Right lobe of liver (tissue), 6 donors: ENCODE results near the gene DYNLL1. TPM values are rescaled to one million over a fixed set of nuclear protein-coding genes. Genes with fewer than 3 reads are reported as not detected.

Experiments
- ATAC-seq, 4 donors: fragments of 200-7000 bp; cut with Tn5 transposase; one replicate each; pipeline ENCODE4 v1.9.1; 2020; ENCODE audit warnings: mild to moderate bottlenecking in 4 of 4, moderate library complexity in 4 of 4
- DNase-seq, 3 donors: peaks; one replicate each; pipeline ENCODE4 v3.0.0-alpha.2; 2020
- H3K27ac ChIP-seq, 3 donors: fragments of 200-600 bp; one replicate each; pipeline ENCODE4 v1.8.0; 2022
- H3K27me3 ChIP-seq, 2 donors: fragments of 200-600 bp; one replicate each; pipeline ENCODE4 v1.8.0; 2022
- H3K36me3 ChIP-seq, 4 donors: fragments of 200-600 bp; sonication (generic) in 1 of 4; one replicate each; pipeline versions ENCODE4 v1.5.1 to v1.8.0; 2017 to 2022; ENCODE audit warnings: control low read depth in 1 of 4
- H3K4me1 ChIP-seq, 4 donors: fragments of 200-600 bp; sonication (generic) in 1 of 4; one replicate each; pipeline versions ENCODE4 v1.5.1 to v1.8.0; 2017 to 2022; ENCODE audit warnings: control low read depth in 1 of 4
- H3K4me3 ChIP-seq, 3 donors: fragments of 200-600 bp; one replicate each; pipeline ENCODE4 v1.8.0; 2022
- H3K9me3 ChIP-seq, 4 donors: fragments of 200-600 bp; sonication (generic) in 1 of 4; one replicate each; pipeline versions ENCODE4 v1.5.1 to v1.8.0; 2017 to 2022; ENCODE audit warnings: control low read depth in 1 of 4
- CTCF ChIP-seq, 4 donors: fragments of 200-600 bp in 3 of 4; fragments of 450-650 bp in 1 of 4; IDR thresholded peaks; one replicate each; pipeline versions ENCODE4 v1.5.1 to v1.8.0; 2016 to 2022; ENCODE audit warnings: antibody characterized with exemption in 4 of 4, mild to moderate bottlenecking in 2 of 4
- POLR2A ChIP-seq: fragments of 450-650 bp; IDR thresholded peaks from one replicate; pipeline ENCODE4 v1.6.1; 2017; ENCODE audit warnings: antibody characterized with exemption, mild to moderate bottlenecking
- WGBS: methylation state at CpG from one replicate; pipeline ENCODE4 v1.1.6; 2018; ENCODE audit warnings: low coverage, low lambda C conversion rate; ENCODE audit not compliant: insufficient coverage; ENCODE audit errors: missing lambda C conversion rate; 5-methylcytosine and 5-hydroxymethylcytosine counted together
- intact Hi-C, 2 donors: fragments of 100-400 bp; cut with DNase I; formaldehyde crosslinking; loops; one replicate each; pipeline versions ENCODE4 v1.11.2 to v1.14.1; 2022
- total RNA-seq, 6 experiments: library from RNA; depleted of rRNA in 2 of 6; stranded (reverse); fragments of >200 nt in 2 of 6; fragmentation: NEBNext Ultra II Directional in 3 of 6; extraction: Animal tissue kit (Norgen Biotek cat#: 25700) in 3 of 6; gene quantifications; one replicate each; pipeline versions ENCODE4 v1.1.0 to v1.2.4, GENCODE V29; 2016 to 2023
- donor health status: DM: no; HTN: yes; CAD: no.
- donor health status: DM: no; HTN: no; CAD: no.
- donor health status: DM: no; HTN: no; CAD: no.
- donor health status: DM: no; HTN: yes; CAD: no.
- donor health status: DM: no; HTN: yes; CAD: no.

DYNLL1 gene
- total RNA-seq, 6 experiments from 2014 or later = 85.0 to 189 (median 164) TPM

- H3K9me3 ChIP-seq = no peaks in the 10 kb centered on the region
- H3K36me3 ChIP-seq = peaks cover 14 to 82% (median 49%) of the 10 kb centered on the region in 4 donors
- WGBS = 68% methylated on average over 3 of the region's 3 CpGs
- DNase-seq (no peak), ATAC-seq (no peak)
- H3K4me1 ChIP-seq = peaks cover 0 to 7% (median 0%) of the 10 kb centered on the region in 4 donors
- no peak overlapping the region for H3K27ac ChIP-seq
- intact Hi-C loops = no loop called here
- H3K4me3 ChIP-seq = no peak overlapping the region
- no peaks in the 10 kb centered on the region for H3K27me3 ChIP-seq
- TF ChIP-seq POLR2A (no peak), CTCF (IDR thresholded peaks at IDR 0.05) (no peak)
Measured at GRCh38 chr12:120462099-120462640, 33.7 kb upstream of the DYNLL1 start.

- WGBS = 83% methylated on average over 4 of the region's 5 CpGs
- H3K36me3 ChIP-seq = peaks cover 14 to 66% (median 42%) of the 10 kb centered on the region in 4 donors
- H3K27ac ChIP-seq = no peak overlapping the region
- TF ChIP-seq POLR2A (no peak), CTCF (IDR thresholded peaks at IDR 0.05) (no peak)
- no peaks in the 10 kb centered on the region for H3K9me3 ChIP-seq
- ATAC-seq (no peak), DNase-seq (peak in 1 of 3 donors; percentile 1)
- H3K4me1 ChIP-seq = peaks cover 0 to 19% (median 0%) of the 10 kb centered on the region in 4 donors
- no peaks in the 10 kb centered on the region for H3K27me3 ChIP-seq
- no peak overlapping the region for H3K4me3 ChIP-seq
- intact Hi-C loops = no loop called here
Measured at GRCh38 chr12:120463712-120464111, 32.2 kb upstream of the DYNLL1 start.

- H3K27me3 ChIP-seq = no peaks in the 10 kb centered on the region
- ATAC-seq (no peak), DNase-seq (no peak)
- no peaks in the 10 kb centered on the region for H3K9me3 ChIP-seq
- 33% methylated on average over 5 of the region's 5 CpGs for WGBS
- intact Hi-C loops = no loop called here
- H3K27ac ChIP-seq = no peak overlapping the region
- TF ChIP-seq POLR2A (no peak), CTCF (IDR thresholded peaks at IDR 0.05) (no peak)
- H3K36me3 ChIP-seq = peaks cover 14 to 47% (median 31%) of the 10 kb centered on the region in 4 donors
- peaks cover 0 to 26% (median 0%) of the 10 kb centered on the region in 4 donors for H3K4me1 ChIP-seq
- H3K4me3 ChIP-seq = no peak overlapping the region
Measured at GRCh38 chr12:120465756-120466155, 30.2 kb upstream of the DYNLL1 start.

GRCh38 chr12:120466560-120467315 is 29.2 kb upstream of the DYNLL1 start:
- WGBS = 57% methylated on average over 7 of the region's 8 CpGs
- peak in 3 of 4 donors; percentile 17 to 25 (median 18) for ATAC-seq
- TF ChIP-seq POLR2A = no peak
- TF ChIP-seq CTCF (IDR thresholded peaks at IDR 0.05) = peak; percentile 42 to 59 (median 50)
- intact Hi-C loops = no loop called here
- no peaks in the 10 kb centered on the region for H3K9me3 ChIP-seq
- peaks cover 14 to 38% (median 27%) of the 10 kb centered on the region in 4 donors for H3K36me3 ChIP-seq
- H3K27me3 ChIP-seq = no peaks in the 10 kb centered on the region
- peak in 2 of 3 donors; percentile 31 to 51 for DNase-seq
- H3K4me1 ChIP-seq = peaks cover 0 to 32% (median 0%) of the 10 kb centered on the region in 4 donors
- no peak overlapping the region for H3K27ac ChIP-seq
- H3K4me3 ChIP-seq = no peak overlapping the region
